Stimulated activated CD8-positive, alpha-beta memory T cell treated with anti-CD3 and anti-CD28 coated beads, Interleukin-2, amount 100 ng/mL, for 48 hours (primary cell): ENCODE results near the gene MAPK9.

Source experiments
- DNase-seq, 2 donors: peaks; one replicate each; pipeline ENCODE4 v3.0.0-alpha.2; 2020; ENCODE audit warnings: low read depth in 2 of 2

Gene MAPK9

DNA sequence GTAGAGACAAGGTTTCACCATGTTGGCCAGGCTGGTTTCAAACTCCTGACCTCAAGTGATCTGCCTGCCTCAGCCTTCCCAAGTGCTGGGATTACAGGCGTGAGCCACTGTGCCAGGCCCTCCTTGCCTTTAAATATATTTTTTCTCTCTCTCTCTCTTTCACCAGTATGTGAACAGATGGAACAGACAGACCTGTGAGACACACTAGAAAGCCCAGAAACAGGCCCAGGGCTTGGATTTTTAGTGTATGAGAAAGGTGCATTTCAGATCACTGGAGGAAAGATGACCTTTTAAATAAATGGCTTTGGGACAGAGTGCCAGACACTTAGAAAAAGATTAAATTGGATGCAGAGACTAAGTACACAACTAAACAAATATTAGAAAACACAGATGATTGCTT lies 86.0 kb downstream of the MAPK9 start:
- DNase-seq: no peak

DNA sequence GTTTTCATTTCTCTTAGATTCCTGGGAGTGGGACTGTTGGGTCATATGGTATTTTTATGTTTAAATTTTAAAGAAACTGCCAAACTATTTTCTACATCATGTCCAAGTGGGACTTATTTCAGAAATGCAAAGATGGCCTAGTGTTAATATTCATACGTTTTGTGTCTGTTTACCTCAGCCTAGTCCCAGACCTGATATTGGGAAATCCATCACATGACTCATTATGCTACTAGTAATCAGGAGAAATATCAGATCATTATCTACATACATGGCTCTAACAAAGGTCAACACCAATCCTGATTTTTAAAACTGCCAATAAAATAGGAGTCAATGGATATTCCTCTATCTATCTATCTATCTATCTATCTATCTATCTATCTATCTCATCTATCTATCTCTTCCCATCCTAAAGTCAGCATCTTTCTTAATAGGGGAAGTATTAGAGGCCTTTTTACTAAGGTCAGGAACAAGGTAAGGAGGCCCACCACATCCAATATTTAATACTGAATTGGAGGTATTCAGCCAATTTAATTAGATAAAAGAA lies 87.5 kb downstream of the MAPK9 start:
- DNase-seq: no peak

DNA sequence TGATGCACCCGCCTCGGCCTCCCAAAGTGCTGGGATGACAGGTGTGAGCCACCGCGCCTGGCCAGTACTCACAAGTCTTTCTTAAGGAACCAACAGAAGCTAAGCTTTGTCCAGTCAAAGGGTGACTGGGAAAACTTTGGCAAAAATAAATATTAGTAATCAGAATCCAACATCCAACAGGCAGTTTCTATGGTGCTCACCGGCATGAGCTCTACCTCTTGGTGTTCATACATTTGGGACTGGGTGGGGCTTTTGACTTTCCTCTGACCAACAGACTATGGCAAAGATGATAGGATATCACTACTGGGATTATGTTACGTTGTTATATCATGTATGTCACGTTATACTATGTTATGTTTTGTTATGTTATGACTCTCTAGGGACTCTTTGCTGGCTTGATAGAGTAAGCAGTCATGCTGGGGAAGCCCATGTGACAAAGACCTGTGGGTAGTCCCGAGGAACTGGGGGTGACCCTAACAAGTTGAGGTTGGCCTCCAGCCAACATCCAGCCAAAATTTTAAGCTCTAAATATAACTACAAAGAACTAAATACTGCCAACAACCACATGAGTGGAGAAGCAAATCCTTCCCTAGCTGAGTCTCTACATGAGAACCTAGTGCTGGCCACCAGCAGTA lies 88.8 kb downstream of the MAPK9 start:
- no peak for DNase-seq

DNA sequence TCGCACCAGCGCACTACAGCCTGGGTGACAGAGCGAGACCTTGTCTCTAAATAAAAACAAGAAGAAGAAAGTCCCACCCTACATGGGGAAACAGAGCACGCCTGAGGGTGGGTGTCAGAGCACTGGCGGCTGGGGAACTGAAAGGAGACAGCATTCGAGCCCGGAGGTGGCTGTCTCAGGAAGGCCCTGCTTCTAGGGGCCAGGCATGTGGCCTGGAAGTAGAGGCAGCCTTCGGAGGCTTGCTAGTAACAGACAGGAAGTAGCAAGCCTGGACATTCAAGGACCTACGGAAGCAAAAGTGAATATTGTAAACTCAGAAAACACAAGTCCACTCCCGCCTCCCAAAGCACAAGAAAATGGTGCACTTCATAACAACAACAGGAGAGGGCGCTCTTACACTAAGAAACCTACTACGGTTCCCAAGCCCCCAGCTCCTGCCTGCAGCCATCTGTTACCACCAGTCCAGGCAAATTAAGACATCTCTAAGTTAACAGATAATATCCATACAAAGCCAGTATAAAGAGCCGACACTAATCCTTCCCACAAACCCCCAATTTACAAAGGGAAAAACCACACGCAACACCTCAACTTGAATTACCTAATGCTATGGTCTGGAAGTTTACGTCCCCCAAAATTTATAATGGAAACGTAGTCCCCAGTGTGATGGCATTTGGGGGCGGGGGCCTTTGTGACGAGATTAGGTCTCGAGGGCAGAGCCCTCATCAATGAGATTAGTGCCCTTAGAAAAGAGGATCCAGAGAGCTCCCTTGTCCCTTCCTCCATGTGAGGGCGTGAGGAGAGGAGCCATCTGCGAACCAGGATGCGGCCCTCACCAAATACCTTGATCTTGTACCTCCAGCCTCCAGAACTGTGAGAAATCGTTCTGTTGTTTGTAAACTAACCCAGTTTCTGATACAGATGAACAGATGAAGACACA lies 90.6 kb downstream of the MAPK9 start:
- no peak for DNase-seq

DNA sequence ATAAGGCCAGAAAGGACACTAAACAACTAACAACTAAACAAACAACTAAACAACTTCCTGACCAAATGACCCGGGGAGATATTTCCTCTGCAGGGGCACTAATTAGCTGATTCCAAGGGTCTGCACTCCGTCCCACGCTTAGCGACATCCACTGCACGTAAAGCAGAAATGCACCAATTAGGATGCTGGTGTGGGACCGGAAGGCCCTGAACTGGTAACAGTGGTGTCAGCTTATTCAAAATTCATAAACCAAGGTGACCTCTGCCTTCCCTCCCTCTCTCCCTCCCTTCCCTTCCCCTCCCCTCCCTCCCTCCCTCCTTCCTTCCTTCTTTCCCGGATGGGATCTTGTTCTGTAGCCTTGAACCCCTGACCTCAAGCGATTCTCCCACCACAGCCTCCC lies 92.5 kb downstream of the MAPK9 start:
- DNase-seq: no peak

DNA sequence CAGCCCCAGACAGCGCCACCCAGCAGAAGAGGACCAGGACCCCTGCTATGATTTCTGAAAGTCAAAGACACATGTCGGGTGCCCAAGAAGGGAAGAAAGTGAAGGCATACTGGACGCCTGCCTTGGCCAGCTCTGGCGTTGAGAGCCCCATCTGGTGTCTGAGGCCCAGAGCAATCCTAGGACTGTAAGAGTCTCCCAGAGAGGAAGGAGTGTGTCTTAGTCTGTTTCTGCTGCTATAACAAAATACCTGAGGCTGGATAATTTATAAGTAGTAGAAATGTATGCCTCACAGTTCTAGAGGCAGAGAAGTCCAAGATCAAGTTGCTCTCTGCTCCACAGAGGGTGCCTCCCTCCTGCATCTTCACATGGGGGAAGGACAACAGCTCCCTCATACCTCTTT lies 93.7 kb downstream of the MAPK9 start:
- DNase-seq: no peak

DNA sequence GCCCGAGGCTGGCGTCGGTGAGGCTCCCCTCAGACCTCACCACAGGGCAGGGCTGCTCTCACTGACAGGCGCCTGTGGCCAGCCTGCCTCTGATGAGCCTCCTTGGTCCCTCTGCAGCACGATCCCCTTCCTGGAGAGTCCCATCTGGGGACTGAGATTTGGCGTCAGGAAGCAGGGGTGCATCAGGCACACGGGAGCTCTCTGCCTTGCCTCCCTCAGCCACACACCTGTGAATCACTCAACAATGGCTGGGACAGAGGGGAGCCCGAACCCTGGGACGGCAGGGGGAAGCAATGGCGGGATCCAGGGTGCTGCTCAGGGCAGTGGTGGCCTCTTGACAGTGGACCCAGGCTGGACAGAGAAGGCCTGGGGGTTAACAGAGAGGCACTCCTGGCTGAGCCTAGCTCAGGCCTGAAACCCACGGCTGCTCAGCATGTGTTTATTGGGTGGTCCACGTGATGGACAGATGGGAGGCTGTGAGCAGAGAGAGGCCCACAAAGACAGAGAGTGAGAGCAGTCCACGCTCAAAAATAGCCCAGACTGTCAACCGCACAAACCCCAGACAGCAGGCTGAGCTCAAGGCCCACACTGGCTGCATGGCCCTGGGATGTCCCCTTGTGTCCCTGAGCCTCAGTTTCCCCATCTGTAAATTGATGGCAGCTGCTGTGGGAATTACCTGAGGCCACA lies 94.7 kb downstream of the MAPK9 start:
- no peak for DNase-seq

DNA sequence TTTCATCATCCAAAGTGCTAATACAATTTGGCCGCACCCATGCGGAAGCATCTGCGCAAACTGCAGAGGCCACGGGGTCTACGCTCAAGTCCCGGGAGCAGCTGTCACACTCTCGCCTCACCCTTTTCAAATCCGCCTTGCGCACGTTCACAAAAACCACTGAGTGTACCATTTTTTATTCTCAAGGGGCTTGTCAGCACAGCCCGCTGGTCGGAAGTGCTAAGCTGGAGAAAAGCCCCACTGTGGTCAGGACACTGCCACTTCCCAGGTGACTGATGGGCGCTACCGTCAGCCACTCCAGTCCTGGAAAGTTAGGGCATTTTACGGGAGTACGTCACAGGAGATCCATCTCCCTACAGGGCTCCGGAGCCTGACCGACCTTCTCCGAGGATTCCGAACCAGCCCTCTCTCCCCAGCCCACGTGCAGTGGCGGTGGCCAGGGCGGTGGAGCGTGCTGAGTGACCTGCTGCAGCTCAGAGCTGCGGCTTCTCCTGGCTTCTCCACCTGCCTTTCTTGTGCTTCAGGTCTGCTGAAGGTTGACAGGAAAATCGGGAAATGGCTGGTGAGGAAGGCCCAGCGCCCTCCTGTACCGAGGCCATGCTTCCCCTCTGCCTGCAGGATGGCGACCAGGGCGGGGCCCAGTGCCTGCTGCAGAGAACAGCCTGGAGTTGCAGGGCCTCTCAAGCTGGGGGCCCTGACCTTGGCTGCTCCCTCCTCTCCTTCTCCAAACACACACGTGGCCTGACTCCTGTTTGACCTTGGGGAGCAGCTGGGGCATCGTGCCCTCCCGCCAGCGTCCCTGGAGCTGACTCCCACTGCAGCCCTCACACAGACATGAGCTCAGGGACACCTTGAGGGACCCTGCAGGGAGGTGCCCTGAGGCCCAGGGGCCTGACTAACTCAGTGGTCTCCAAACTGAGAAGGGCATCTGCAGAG lies 97.2 kb downstream of the MAPK9 start:
- DNase-seq: no peak

DNA sequence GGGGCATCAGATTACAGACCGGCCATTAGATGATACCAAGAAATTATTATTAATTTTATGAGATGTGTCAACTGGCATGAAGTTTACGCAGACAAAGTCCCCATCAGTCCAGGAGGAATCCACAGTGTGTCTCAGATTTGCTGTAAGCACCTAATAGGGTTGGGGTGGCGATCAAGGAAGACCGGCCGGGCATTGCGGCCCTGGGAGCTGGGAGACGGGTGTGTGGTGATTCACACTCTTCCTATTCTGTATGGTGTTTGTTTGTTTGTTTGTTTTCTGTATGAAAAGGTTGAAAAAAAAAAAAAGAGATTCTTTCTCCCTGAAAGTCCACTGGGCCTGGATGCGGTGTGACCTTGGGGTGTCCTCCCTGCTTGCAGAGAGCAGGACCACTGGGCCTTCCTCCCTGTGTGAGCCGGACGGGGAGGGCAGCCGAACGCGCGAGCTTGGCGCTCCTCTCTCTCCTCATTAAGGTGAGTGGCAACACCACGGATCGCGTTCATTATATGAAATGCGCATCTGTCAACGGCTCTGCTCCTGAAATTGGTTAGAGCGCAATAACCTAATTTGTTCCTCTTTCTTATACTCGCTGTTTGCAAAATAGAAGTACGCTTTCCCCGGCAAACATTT lies 98.0 kb downstream of the MAPK9 start:
- no peak for DNase-seq

DNA sequence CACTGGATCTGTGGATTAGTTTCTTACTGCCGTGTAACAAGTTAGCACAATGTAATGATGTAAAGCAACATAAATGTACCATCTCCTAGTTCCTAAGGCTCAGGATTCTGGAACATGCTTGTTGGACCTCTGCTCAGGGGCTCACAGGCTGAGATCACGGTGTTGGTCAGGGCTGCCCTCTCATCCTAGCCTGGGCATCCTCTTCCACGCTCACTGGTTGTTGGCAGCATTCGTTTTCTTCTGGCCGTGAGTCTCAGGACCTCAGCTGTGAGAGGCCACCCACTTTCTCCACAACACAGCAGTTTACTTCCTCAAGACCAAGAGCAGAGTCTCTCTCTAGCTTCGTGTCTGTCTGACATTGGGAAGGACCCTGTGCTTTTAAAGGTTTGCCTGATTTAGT lies 100.2 kb downstream of the MAPK9 start:
- no peak for DNase-seq

DNA sequence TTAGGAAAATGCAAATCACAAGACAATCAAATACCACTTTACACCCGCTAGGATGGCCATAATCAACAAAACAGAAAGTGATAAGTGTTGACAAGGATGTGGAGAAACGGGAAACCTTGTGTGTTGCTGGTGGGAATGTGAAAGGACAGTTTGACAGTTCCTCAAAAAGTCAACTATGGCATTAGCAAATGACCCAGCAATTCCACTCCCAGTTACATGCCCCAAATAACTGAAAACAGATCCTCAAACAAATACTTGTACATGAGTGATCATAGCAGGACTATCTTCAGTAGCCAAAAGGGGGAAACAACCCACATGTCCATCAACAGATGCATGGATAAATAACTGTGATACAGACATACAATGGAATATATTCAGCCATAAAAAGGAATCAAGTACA lies 104.1 kb downstream of the MAPK9 start:
- DNase-seq: no peak
